Suprapubic skin (tissue), 4 donors: ENCODE data around the gene COPA. TPM values are rescaled to one million over a fixed set of nuclear protein-coding genes. Genes with fewer than 3 reads are reported as not detected.

Experiments
- DNase-seq, 2 donors: peaks; one replicate each; pipeline ENCODE4 v3.0.0-alpha.2; 2019; ENCODE audit warnings: low spot score in 2 of 2
- H3K27ac ChIP-seq: fragments of 200-600 bp; sonication (generic); one replicate; pipeline ENCODE4 v1.5.1; 2019
- H3K27me3 ChIP-seq: fragments of 200-600 bp; sonication (generic); one replicate; pipeline ENCODE4 v1.5.1; 2019
- H3K36me3 ChIP-seq: fragments of 200-600 bp; sonication (generic); one replicate; pipeline ENCODE4 v1.5.1; 2019
- H3K4me1 ChIP-seq: fragments of 200-600 bp; sonication (generic); one replicate; pipeline ENCODE4 v1.5.1; 2019
- H3K4me3 ChIP-seq: fragments of 200-600 bp; sonication (generic); one replicate; pipeline ENCODE4 v1.5.1; 2019; ENCODE audit warnings: mild to moderate bottlenecking
- H3K9me3 ChIP-seq: fragments of 200-600 bp; sonication (generic); one replicate; pipeline ENCODE4 v1.5.1; 2019
- CTCF ChIP-seq, 2 donors: fragments of 200-600 bp in 1 of 2; fragments of 450-650 bp in 1 of 2; sonication (generic) in 1 of 2; IDR thresholded peaks; one replicate each; pipeline ENCODE4 v1.5.1; 2016 to 2019; ENCODE audit warnings: antibody characterized with exemption in 2 of 2, mild to moderate bottlenecking in 1 of 2, moderate library complexity in 1 of 2
- EP300 ChIP-seq: sonication (generic); formaldehyde crosslinking; IDR thresholded peaks from one replicate; pipeline ENCODE4 v1.6.1; 2017; ENCODE audit warnings: antibody characterized with exemption
- POLR2A ChIP-seq, 2 donors: fragments of 450-650 bp; IDR thresholded peaks; one replicate each; pipeline ENCODE4 v1.6.1; 2017; ENCODE audit warnings: antibody characterized with exemption in 2 of 2, mild to moderate bottlenecking in 2 of 2, moderate library complexity in 2 of 2
- POLR2AphosphoS5 ChIP-seq, 3 donors: sonication (generic); formaldehyde crosslinking; IDR thresholded peaks; one replicate each; pipeline ENCODE4 v1.6.1; 2017; ENCODE audit warnings: antibody characterized with exemption in 3 of 3
- WGBS: methylation state at CpG from one replicate; pipeline ENCODE4 v1.1.5; 2018; 5-methylcytosine and 5-hydroxymethylcytosine counted together
- total RNA-seq, 4 donors: library from RNA; depleted of rRNA; stranded (reverse); fragments of >200 nt; gene quantifications; one replicate each; pipeline ENCODE4 v1.1.0, GENCODE V29; 2016

Gene COPA
- total RNA-seq, 4 donors from 2014 or later = 62.5 to 92.9 (median 87.2) TPM

GRCh38 chr1:160260406-160261382 is 82.4 kb downstream of the COPA start:
- Histone ChIP-seq H3K4me1 (peaks cover 57% of the 10 kb centered on the region), H3K27ac (peak overlapping the region; percentile 97), H3K36me3 (no peaks in the 10 kb centered on the region), H3K27me3 (no peaks in the 10 kb centered on the region), H3K4me3 (peak overlapping the region; percentile 85), H3K9me3 (no peaks in the 10 kb centered on the region)
- WGBS = 33% methylated on average over 6 of the region's 6 CpGs
- DNase-seq = no peak
- no peak for TF ChIP-seq EP300
- TF ChIP-seq POLR2AphosphoS5 (IDR thresholded peaks at IDR 0.05) = no peak
- TF ChIP-seq POLR2A (IDR thresholded peaks at IDR 0.05) = no peak
- TF ChIP-seq CTCF (IDR thresholded peaks at IDR 0.05) = no peak

GRCh38 chr1:160258177-160258798 is 84.8 kb downstream of the COPA start:
- Histone ChIP-seq H3K36me3 (peaks cover 4% of the 10 kb centered on the region), H3K27ac (no peak overlapping the region), H3K9me3 (no peaks in the 10 kb centered on the region), H3K27me3 (no peaks in the 10 kb centered on the region), H3K4me1 (peaks cover 57% of the 10 kb centered on the region), H3K4me3 (no peak overlapping the region)
- WGBS = 88% methylated on average over 7 of the region's 7 CpGs
- no peak for DNase-seq
- TF ChIP-seq POLR2A (IDR thresholded peaks at IDR 0.05) = no peak
- no peak for TF ChIP-seq CTCF (IDR thresholded peaks at IDR 0.05)
- no peak for TF ChIP-seq POLR2AphosphoS5 (IDR thresholded peaks at IDR 0.05)
- no peak for TF ChIP-seq EP300

GRCh38 chr1:160257411-160258015 is 85.5 kb downstream of the COPA start:
- WGBS = 90% methylated on average over 6 of the region's 6 CpGs
- no peaks in the 10 kb centered on the region for H3K27me3 ChIP-seq
- H3K27ac ChIP-seq = no peak overlapping the region
- no peaks in the 10 kb centered on the region for H3K9me3 ChIP-seq
- TF ChIP-seq EP300 (no peak), POLR2AphosphoS5 (IDR thresholded peaks at IDR 0.05) (no peak), CTCF (IDR thresholded peaks at IDR 0.05) (no peak), POLR2A (IDR thresholded peaks at IDR 0.05) (no peak)
- peaks cover 4% of the 10 kb centered on the region for H3K36me3 ChIP-seq
- peaks cover 52% of the 10 kb centered on the region for H3K4me1 ChIP-seq
- DNase-seq = no peak
- no peak overlapping the region for H3K4me3 ChIP-seq

GRCh38 chr1:160256396-160257046 is 86.5 kb downstream of the COPA start:
- 28% methylated on average over 3 of the region's 3 CpGs for WGBS
- no peak overlapping the region for H3K4me3 ChIP-seq
- no peak for DNase-seq
- peaks cover 58% of the 10 kb centered on the region for H3K4me1 ChIP-seq
- no peak overlapping the region for H3K27ac ChIP-seq
- H3K9me3 ChIP-seq = no peaks in the 10 kb centered on the region
- H3K36me3 ChIP-seq = peaks cover 4% of the 10 kb centered on the region
- H3K27me3 ChIP-seq = no peaks in the 10 kb centered on the region
- TF ChIP-seq POLR2A (IDR thresholded peaks at IDR 0.05) = no peak
- no peak for TF ChIP-seq EP300
- TF ChIP-seq CTCF (IDR thresholded peaks at IDR 0.05) = no peak
- no peak for TF ChIP-seq POLR2AphosphoS5 (IDR thresholded peaks at IDR 0.05)
